ENCODE results near the gene SIDT1.

GRCh38 chr3:113589971-113590370 is 57.6 kb downstream of the SIDT1 start:
- TF ChIP-seq CTCF (IDR thresholded peaks at IDR 0.05; ENCODE audit: low read depth, low read length) (no peak), EZH2phosphoT487 (IDR thresholded peaks at IDR 0.05; ENCODE audit: low read depth) (no peak)
